Peyer's patch (tissue), 4 donors: Measurements from ENCODE around the gene GAK.

Experiments used
- POLR2A ChIP-seq, 2 donors: fragments of 450-650 bp; IDR thresholded peaks; one replicate each; pipeline ENCODE4 v1.5.1; 2017; ENCODE audit warnings: antibody characterized with exemption in 2 of 2, mild to moderate bottlenecking in 2 of 2, moderate library complexity in 2 of 2
- TF ChIP-seq, protein P1 (sequence below), 6 experiments: fragments of 450-650 bp in 4 of 6; fragments of 200-600 bp in 2 of 6; sonication (generic) in 1 of 6; IDR thresholded peaks; one replicate each; pipeline ENCODE4 v1.5.1; 2017 to 2019; ENCODE audit warnings: antibody characterized with exemption in 6 of 6, mild to moderate bottlenecking in 3 of 6, moderate library complexity in 1 of 6

DNA sequence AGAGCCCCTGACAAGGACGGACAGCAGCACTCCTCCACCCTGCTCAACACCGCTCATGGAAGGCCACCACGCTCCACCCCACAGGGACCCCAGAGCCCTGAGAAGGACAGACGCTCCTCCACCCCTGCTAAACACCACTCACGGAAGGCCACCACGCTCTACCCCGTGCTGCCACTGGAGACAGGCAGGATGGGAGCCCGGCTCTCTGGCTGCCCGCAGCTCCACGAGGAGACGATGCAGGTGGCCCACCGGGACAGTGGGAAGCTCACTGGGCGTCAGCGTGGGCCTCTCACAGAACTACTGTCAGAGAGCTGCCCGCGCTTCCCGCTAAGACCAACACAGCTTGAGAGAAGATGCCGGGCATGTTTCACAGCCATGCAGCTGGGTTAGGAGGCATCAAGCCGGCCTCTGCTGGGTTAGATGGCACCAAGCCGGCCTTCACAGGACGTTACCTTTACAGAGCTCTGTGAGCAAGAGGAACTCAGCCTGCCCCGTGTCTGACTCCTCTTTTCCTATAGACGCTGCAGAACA is 20.8 kb downstream of the GAK start:
- TF ChIP-seq, protein P1, sequence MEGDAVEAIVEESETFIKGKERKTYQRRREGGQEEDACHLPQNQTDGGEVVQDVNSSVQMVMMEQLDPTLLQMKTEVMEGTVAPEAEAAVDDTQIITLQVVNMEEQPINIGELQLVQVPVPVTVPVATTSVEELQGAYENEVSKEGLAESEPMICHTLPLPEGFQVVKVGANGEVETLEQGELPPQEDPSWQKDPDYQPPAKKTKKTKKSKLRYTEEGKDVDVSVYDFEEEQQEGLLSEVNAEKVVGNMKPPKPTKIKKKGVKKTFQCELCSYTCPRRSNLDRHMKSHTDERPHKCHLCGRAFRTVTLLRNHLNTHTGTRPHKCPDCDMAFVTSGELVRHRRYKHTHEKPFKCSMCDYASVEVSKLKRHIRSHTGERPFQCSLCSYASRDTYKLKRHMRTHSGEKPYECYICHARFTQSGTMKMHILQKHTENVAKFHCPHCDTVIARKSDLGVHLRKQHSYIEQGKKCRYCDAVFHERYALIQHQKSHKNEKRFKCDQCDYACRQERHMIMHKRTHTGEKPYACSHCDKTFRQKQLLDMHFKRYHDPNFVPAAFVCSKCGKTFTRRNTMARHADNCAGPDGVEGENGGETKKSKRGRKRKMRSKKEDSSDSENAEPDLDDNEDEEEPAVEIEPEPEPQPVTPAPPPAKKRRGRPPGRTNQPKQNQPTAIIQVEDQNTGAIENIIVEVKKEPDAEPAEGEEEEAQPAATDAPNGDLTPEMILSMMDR (IDR thresholded peaks at IDR 0.05), result no peak
- TF ChIP-seq POLR2A (IDR thresholded peaks at IDR 0.05), result no peak
